Cardiac atrium fibroblast (primary cell): ENCODE results near the gene BPIFB4. TPM values are rescaled to one million over a fixed set of nuclear protein-coding genes. Genes with fewer than 3 reads are reported as not detected.

Experiments
- total RNA-seq: library from RNA; depleted of rRNA; stranded (reverse); fragments of >200 nt; gene quantifications from 2 replicates; pipeline ENCODE4 v1.2.3, GENCODE V29; 2015

BPIFB4 gene
- not detected in 2 replicates for total RNA-seq

DNA sequence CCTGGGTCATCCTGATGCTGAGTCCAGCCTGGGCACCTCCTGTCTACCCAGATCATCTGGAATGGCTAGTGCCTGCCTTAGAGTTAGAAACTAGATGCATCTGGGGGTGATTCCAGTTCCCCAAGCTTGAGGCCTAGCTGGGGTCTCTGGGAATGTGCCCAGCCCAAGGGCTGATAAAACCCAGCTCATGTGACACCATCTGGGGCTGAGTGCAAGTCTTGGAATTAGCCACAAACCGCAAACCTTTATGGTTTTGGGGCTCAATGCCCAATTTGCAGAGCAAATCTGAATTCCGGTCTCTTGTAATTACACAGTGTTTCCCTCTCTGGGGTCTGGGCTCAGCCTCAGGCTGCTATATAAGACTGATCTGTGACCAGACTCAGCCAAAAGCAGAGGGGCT lies at the start of gene BPIFB4:
BPIFB4 (plus strand) TSS at position 385 of the 400 bp plus-strand sequence. CDS start 1,884 bp downstream, outside the sequence.

DNA sequence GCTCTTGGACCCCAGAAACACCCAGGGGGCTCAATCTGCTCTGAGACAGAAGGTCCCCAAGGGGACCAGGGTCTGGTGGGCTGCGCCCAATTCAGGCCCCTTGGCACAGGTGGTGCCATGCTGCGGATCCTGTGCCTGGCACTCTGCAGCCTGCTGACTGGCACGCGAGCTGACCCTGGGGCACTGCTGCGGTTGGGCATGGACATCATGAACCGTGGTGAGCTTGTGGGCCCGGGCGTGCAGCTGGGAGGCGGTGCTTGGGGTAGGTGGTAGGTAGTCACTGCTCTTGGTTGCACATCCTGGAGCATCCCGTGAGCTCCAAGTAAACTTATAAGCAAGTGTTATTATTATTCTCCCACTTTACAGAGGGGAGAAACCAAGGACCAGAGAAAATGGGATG lies 47.9 kb upstream of the BPIFB4 start, which contains the start of gene BPIFB6:
BPIFB6 (plus strand) TSS at position 118 of the 400 bp plus-strand sequence; CDS start at position 118, 0 bp downstream.

DNA sequence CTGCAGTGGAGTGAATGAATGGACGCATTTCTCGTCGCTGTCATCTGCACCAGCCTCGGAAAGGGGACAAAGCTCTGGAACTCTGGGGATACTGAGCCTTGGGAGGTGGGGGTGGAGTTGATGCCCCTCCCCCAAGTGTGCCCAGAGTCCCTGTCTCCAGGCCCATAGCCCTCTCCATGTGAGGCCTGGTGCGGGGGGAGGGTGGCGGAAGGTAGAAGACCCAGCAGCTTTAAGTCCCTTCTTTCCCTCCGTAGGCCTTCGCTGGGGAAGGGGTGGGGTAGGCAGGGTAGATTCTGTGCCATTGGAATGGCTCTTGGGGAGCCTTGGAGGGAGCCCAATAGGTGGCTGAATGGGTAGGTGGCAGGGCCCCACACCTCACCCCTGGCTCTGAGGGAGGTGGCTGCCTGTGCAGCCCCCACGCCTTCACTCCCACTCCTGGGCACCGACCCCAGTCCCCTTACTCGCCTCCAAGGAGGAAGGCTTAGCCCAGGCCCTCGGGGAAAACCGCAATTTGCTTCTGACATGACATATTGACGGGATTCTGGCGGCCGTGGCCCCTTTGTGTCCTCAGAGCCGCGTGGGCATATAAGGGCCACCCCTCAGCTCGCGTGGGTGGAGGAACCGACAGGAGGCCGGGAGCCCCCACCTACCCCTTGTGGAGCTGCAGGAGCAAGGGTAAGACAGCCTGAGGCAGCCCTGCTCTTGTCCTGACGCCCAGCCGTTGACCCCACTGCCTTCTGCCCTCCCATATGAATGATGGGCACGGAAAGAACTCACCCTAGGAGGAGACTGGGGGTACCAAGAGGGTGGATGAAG lies 25.9 kb upstream of the BPIFB4 start, which contains the start of gene BPIFB3:
BPIFB3 (plus strand) TSS at position 613 of the 816 bp plus-strand sequence. CDS start 1,533 bp downstream, outside the sequence.

Other genes with a start within 250 kb of the BPIFB4 start
- gene EFCAB8, start 220.7 kb upstream of the BPIFB4 start, total RNA-seq: under 0.01 TPM in 1 of 2 replicates, not detected in the other
- gene SUN5, start 75.2 kb upstream of the BPIFB4 start, total RNA-seq: not detected in 2 replicates
- not detected in 2 replicates for gene BPIFB2, start 71.9 kb upstream of the BPIFB4 start, total RNA-seq
- not detected in 2 replicates for gene BPIFB6, start 48.0 kb upstream of the BPIFB4 start, total RNA-seq
- not detected in 2 replicates for gene BPIFB3, start 25.7 kb upstream of the BPIFB4 start, total RNA-seq
- gene BPIFA2, start 88.5 kb downstream of the BPIFB4 start, total RNA-seq: not detected in 2 replicates
- gene BPIFA3, start 137.7 kb downstream of the BPIFB4 start, total RNA-seq: not detected in 2 replicates
- not detected in 2 replicates for gene BPIFA1, start 156.4 kb downstream of the BPIFB4 start, total RNA-seq
- gene BPIFB1, start 203.6 kb downstream of the BPIFB4 start, total RNA-seq: not detected in 2 replicates